Tibial nerve (tissue), 4 donors: ENCODE data around the gene MAVS. TPM values are rescaled to one million over a fixed set of nuclear protein-coding genes. Genes with fewer than 3 reads are reported as not detected.

Experiments
- DNase-seq, 2 donors: peaks; one replicate each; pipeline ENCODE4 v3.0.0-alpha.2; 2019; ENCODE audit warnings: low spot score in 2 of 2
- H3K27ac ChIP-seq, 4 donors: fragments of 200-600 bp; sonication (generic) in 3 of 4; one replicate each; pipeline ENCODE4 v1.5.1; 2017 to 2019; ENCODE audit warnings: mild to moderate bottlenecking in 1 of 4
- H3K27me3 ChIP-seq, 2 donors: fragments of 200-600 bp; sonication (generic) in 1 of 2; one replicate each; pipeline versions ENCODE4 v1.5.1 to v1.6.0; 2017 to 2019
- H3K36me3 ChIP-seq, 3 donors: fragments of 200-600 bp; sonication (generic); one replicate each; pipeline ENCODE4 v1.5.1; 2018 to 2019
- H3K4me1 ChIP-seq, 4 donors: fragments of 200-600 bp; sonication (generic) in 3 of 4; one replicate each; pipeline ENCODE4 v1.5.1; 2017 to 2019
- H3K4me3 ChIP-seq, 4 donors: fragments of 200-600 bp; sonication (generic) in 3 of 4; one replicate each; pipeline ENCODE4 v1.5.1; 2017 to 2019; ENCODE audit warnings: mild to moderate bottlenecking in 1 of 4, moderate library complexity in 1 of 4
- H3K9me3 ChIP-seq, 4 donors: fragments of 200-600 bp; sonication (generic) in 3 of 4; one replicate each; pipeline ENCODE4 v1.5.1; 2017 to 2019
- CTCF ChIP-seq, 5 experiments: fragments of 200-600 bp in 3 of 5; fragments of 450-650 bp in 2 of 5; sonication (generic) in 3 of 5; IDR thresholded peaks; one replicate each; pipeline ENCODE4 v1.5.1; 2016 to 2019; ENCODE audit warnings: antibody characterized with exemption in 5 of 5, mild to moderate bottlenecking in 3 of 5, moderate library complexity in 2 of 5
- EP300 ChIP-seq, 2 donors: sonication (generic); formaldehyde crosslinking; IDR thresholded peaks; one replicate each; pipeline ENCODE4 v1.6.1; 2017; ENCODE audit warnings: antibody characterized with exemption in 2 of 2, mild to moderate bottlenecking in 1 of 2
- POLR2A ChIP-seq, 2 donors: fragments of 450-650 bp; IDR thresholded peaks; one replicate each; pipeline ENCODE4 v1.6.1; 2017; ENCODE audit warnings: antibody characterized with exemption in 2 of 2, mild to moderate bottlenecking in 2 of 2, moderate library complexity in 2 of 2
- WGBS, 2 donors: methylation state at CpG; one replicate each; pipeline ENCODE4 v1.1.5; 2018; 5-methylcytosine and 5-hydroxymethylcytosine counted together
- total RNA-seq, 4 donors: library from RNA; depleted of rRNA; stranded (reverse); fragments of >200 nt; gene quantifications; one replicate each; pipeline ENCODE4 v1.1.0, GENCODE V29; 2016

The MAVS gene
- total RNA-seq, 4 donors from 2014 or later: 34.5 to 49.8 (median 39.3) TPM

- H3K36me3 ChIP-seq: peaks cover 0 to 71% (median 3%) of the 10 kb centered on the region in 3 donors
- 87 to 88% methylated on average over 14 of the region's 14 CpGs for WGBS, 2 donors
- no peak overlapping the region for H3K4me3 ChIP-seq
- no peak for DNase-seq
- peak overlapping the region in 2 of 4 donors; percentile 20 to 38 for H3K27ac ChIP-seq
- no peaks in the 10 kb centered on the region for H3K27me3 ChIP-seq
- H3K9me3 ChIP-seq: no peaks in the 10 kb centered on the region
- TF ChIP-seq POLR2A (IDR thresholded peaks at IDR 0.05) (no peak), EP300 (IDR thresholded peaks at IDR 0.05) (no peak), CTCF (IDR thresholded peaks at IDR 0.05) (no peak)
- H3K4me1 ChIP-seq: peaks cover 5 to 61% (median 40%) of the 10 kb centered on the region in 4 donors
Observed at GRCh38 chr20:3803289-3803688, 43.3 kb upstream of the MAVS start.

GRCh38 chr20:3803854-3804253 lies 42.8 kb upstream of the MAVS start:
- H3K9me3 ChIP-seq: no peaks in the 10 kb centered on the region
- no peak for DNase-seq
- 85 to 92% methylated on average over 6 of the region's 6 CpGs for WGBS, 2 donors
- TF ChIP-seq POLR2A (IDR thresholded peaks at IDR 0.05) (no peak), EP300 (IDR thresholded peaks at IDR 0.05) (no peak), CTCF (IDR thresholded peaks at IDR 0.05) (no peak)
- H3K27ac ChIP-seq: peak overlapping the region in 1 of 4 donors; percentile 96
- H3K4me3 ChIP-seq: no peak overlapping the region
- no peaks in the 10 kb centered on the region for H3K27me3 ChIP-seq
- H3K4me1 ChIP-seq: peaks cover 5 to 61% (median 40%) of the 10 kb centered on the region in 4 donors
- H3K36me3 ChIP-seq: peaks cover 0 to 70% (median 3%) of the 10 kb centered on the region in 3 donors

GRCh38 chr20:3804254-3804751 lies 42.3 kb upstream of the MAVS start:
- Histone ChIP-seq H3K9me3 (no peaks in the 10 kb centered on the region), H3K27me3 (no peaks in the 10 kb centered on the region), H3K27ac (peak overlapping the region in 3 of 4 donors; percentile 81 to 97 (median 96)), H3K4me3 (no peak overlapping the region), H3K4me1 (peaks cover 5 to 59% (median 38%) of the 10 kb centered on the region in 4 donors), H3K36me3 (peaks cover 0 to 65% (median 0%) of the 10 kb centered on the region in 3 donors)
- no peak for DNase-seq
- TF ChIP-seq POLR2A (IDR thresholded peaks at IDR 0.05) (no peak), EP300 (IDR thresholded peaks at IDR 0.05) (no peak), CTCF (IDR thresholded peaks at IDR 0.05) (no peak)
- WGBS, 2 donors: 80 to 84% methylated on average over 11 of the region's 11 CpGs

GRCh38 chr20:3804781-3805180 lies 41.9 kb upstream of the MAVS start:
- Histone ChIP-seq H3K4me1 (peaks cover 5 to 57% (median 35%) of the 10 kb centered on the region in 4 donors), H3K27ac (peak overlapping the region in 3 of 4 donors; percentile 81 to 97 (median 96)), H3K4me3 (no peak overlapping the region), H3K27me3 (no peaks in the 10 kb centered on the region), H3K36me3 (peaks cover 0 to 61% (median 0%) of the 10 kb centered on the region in 3 donors), H3K9me3 (no peaks in the 10 kb centered on the region)
- no peak for DNase-seq
- 82% methylated on average over 10 of the region's 11 CpGs; no CpG with 5 or more reads in 1 of the 2 donors for WGBS, 2 donors
- TF ChIP-seq EP300 (IDR thresholded peaks at IDR 0.05): no peak
- TF ChIP-seq POLR2A (IDR thresholded peaks at IDR 0.05): no peak
- TF ChIP-seq CTCF (IDR thresholded peaks at IDR 0.05): no peak

GRCh38 chr20:3808544-3808943 lies 38.1 kb upstream of the MAVS start:
- no peak for DNase-seq
- 90% methylated on average over 3 of the region's 3 CpGs for WGBS, 2 donors
- H3K27me3 ChIP-seq: no peaks in the 10 kb centered on the region
- H3K4me1 ChIP-seq: peaks cover 8 to 78% (median 49%) of the 10 kb centered on the region in 4 donors
- H3K36me3 ChIP-seq: peaks cover 0 to 23% (median 0%) of the 10 kb centered on the region in 3 donors
- H3K9me3 ChIP-seq: no peaks in the 10 kb centered on the region
- TF ChIP-seq EP300 (IDR thresholded peaks at IDR 0.05): no peak
- no peak for TF ChIP-seq POLR2A (IDR thresholded peaks at IDR 0.05)
- TF ChIP-seq CTCF (IDR thresholded peaks at IDR 0.05): no peak
- H3K4me3 ChIP-seq: peak overlapping the region in 1 of 4 donors; percentile 9
- H3K27ac ChIP-seq: peak overlapping the region; percentile 81 to 97 (median 94)
